ENCODE results near the gene FOLR2.
"Not testable (repeated sequence)": the region's sequence is repeated elsewhere in the genome, so short reads cannot be mapped to it uniquely, and the experiment has no call there.

FOLR2 gene

GRCh38 chr11:72188267-72188666 is 28.3 kb upstream of the FOLR2 start:
- Histone ChIP-seq H3K9ac (ENCODE audit: low read length) (no peak overlapping the region), H3K27ac (ENCODE audit: low read depth, low read length) (no peak overlapping the region), H3K36me3 (ENCODE audit: insufficient read depth, low read length) (no peaks in the 10 kb centered on the region), H3K9me3 (ENCODE audit: low read length) (no peaks in the 10 kb centered on the region), H3K4me1 (ENCODE audit: insufficient read depth, low read length) (peaks cover 4% of the 10 kb centered on the region), H3K4me3 (ENCODE audit: low read depth in 1 of 2, low read length in 2 of 2) (no peak overlapping the region), H3K27me3 (ENCODE audit: control insufficient read depth in 1 of 2, insufficient read depth in 2 of 2, low read length in 2 of 2) (no peaks in the 10 kb centered on the region)

GRCh38 chr11:72189455-72190250 is 26.9 kb upstream of the FOLR2 start:
- Histone ChIP-seq H3K9me3 (ENCODE audit: low read length) (no peaks in the 10 kb centered on the region), H3K36me3 (ENCODE audit: insufficient read depth, low read length) (no peaks in the 10 kb centered on the region), H3K9ac (ENCODE audit: low read length) (no peak overlapping the region), H3K4me3 (ENCODE audit: low read depth in 1 of 2, low read length in 2 of 2) (no peak overlapping the region), H3K4me1 (ENCODE audit: insufficient read depth, low read length) (peaks cover 4% of the 10 kb centered on the region), H3K27me3 (ENCODE audit: control insufficient read depth in 1 of 2, insufficient read depth in 2 of 2, low read length in 2 of 2) (no peaks in the 10 kb centered on the region), H3K27ac (ENCODE audit: low read depth, low read length) (no peak overlapping the region)

GRCh38 chr11:72190631-72191071 is 25.9 kb upstream of the FOLR2 start:
- Histone ChIP-seq H3K27me3 (ENCODE audit: control insufficient read depth in 1 of 2, insufficient read depth in 2 of 2, low read length in 2 of 2) (no peaks in the 10 kb centered on the region), H3K4me1 (ENCODE audit: insufficient read depth, low read length) (peaks cover 4% of the 10 kb centered on the region), H3K36me3 (ENCODE audit: insufficient read depth, low read length) (no peaks in the 10 kb centered on the region), H3K9ac (ENCODE audit: low read length) (no peak overlapping the region), H3K27ac (ENCODE audit: low read depth, low read length) (no peak overlapping the region), H3K9me3 (ENCODE audit: low read length) (no peaks in the 10 kb centered on the region), H3K4me3 (ENCODE audit: low read depth in 1 of 2, low read length in 2 of 2) (no peak overlapping the region)

- no peak within 1 kb of the TSS for H3K4me3 ChIP-seq (ENCODE audit: low read depth in 1 of 2, low read length in 2 of 2)
- H3K36me3 ChIP-seq (ENCODE audit: insufficient read depth, low read length): no peaks in the 10 kb centered on the region
- H3K27me3 ChIP-seq (ENCODE audit: control insufficient read depth in 1 of 2, insufficient read depth in 2 of 2, low read length in 2 of 2): no peaks in the 10 kb centered on the region
- H3K9ac ChIP-seq (ENCODE audit: low read length): no peak within 1 kb of the TSS
- no peak within 1 kb of the TSS for H3K27ac ChIP-seq (ENCODE audit: low read depth, low read length)
- peaks cover 4% of the 10 kb centered on the region for H3K4me1 ChIP-seq (ENCODE audit: insufficient read depth, low read length)
- H3K9me3 ChIP-seq (ENCODE audit: low read length): no peaks in the 10 kb centered on the region
Measured at GRCh38 chr11:72191961-72192381, 24.6 kb upstream of the FOLR2 start, which contains the start of gene FOLR1. Gene FOLR1 (plus strand): TSS chr11:72192140. CDS start chr11:72192174, 34 bp downstream.

DNA sequence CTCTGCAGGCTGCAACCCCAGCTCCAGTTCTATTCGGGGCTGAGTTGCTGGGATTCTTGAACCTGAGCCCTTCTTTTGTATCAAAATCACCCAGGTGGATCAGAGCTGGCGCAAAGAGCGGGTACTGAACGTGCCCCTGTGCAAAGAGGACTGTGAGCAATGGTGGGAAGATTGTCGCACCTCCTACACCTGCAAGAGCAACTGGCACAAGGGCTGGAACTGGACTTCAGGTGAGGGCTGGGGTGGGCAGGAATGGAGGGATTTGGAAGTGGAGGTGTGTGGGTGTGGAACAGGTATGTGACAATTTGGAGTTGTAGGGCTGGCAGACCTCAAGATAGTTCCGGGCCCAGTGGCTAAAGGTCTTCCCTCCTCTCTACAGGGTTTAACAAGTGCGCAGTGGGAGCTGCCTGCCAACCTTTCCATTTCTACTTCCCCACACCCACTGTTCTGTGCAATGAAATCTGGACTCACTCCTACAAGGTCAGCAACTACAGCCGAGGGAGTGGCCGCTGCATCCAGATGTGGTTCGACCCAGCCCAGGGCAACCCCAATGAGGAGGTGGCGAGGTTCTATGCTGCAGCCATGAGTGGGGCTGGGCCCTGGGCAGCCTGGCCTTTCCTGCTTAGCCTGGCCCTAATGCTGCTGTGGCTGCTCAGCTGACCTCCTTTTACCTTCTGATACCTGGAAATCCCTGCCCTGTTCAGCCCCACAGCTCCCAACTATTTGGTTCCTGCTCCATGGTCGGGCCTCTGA is 20.9 kb upstream of the FOLR2 start:
- Histone ChIP-seq H3K27ac (ENCODE audit: low read depth, low read length) (no peak overlapping the region), H3K36me3 (ENCODE audit: insufficient read depth, low read length) (no peaks in the 10 kb centered on the region), H3K27me3 (ENCODE audit: control insufficient read depth in 1 of 2, insufficient read depth in 2 of 2, low read length in 2 of 2) (no peaks in the 10 kb centered on the region), H3K9ac (ENCODE audit: low read length) (no peak overlapping the region), H3K9me3 (ENCODE audit: low read length) (no peaks in the 10 kb centered on the region), H3K4me1 (ENCODE audit: insufficient read depth, low read length) (no peaks in the 10 kb centered on the region), H3K4me3 (ENCODE audit: low read depth in 1 of 2, low read length in 2 of 2) (no peak overlapping the region)

DNA sequence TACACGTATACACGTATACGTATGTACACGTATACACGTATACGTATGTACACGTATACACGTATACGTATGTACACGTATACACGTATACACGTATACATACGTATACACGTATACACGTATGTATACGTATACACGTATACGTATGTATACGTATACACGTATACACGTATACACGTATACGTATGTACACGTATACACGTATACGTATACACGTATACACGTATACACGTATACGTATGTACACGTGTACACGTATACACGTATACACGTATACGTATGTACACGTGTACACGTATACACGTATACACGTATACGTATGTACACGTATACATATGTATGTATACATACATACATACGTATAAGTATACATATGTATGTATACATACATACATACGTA is 15.1 kb upstream of the FOLR2 start:
- not testable (repeated sequence) for H3K36me3 ChIP-seq (ENCODE audit: insufficient read depth, low read length)

DNA sequence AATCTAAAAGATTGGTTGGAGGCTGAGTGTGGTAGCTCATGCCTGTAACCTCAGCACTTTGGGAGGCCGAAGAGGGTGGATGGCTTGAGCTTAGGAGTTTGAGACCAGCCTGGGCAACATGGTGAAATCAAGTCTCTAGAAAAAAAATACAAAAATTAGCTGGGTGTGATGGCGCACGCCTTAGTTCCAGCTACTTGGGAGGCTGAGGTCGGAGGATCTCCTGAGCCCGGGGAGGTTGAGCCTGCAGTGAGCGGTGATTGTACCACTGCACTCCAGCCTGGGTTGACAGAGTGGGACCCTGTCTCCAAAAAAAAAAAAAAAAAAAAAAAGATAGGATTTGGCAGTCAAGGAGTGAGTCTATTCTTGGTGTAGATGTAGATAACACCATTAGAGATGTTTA is 14.0 kb upstream of the FOLR2 start:
- Histone ChIP-seq H3K27me3 (ENCODE audit: control insufficient read depth in 1 of 2, insufficient read depth in 2 of 2, low read length in 2 of 2) (no peaks in the 10 kb centered on the region), H3K9me3 (ENCODE audit: low read length) (no peaks in the 10 kb centered on the region), H3K36me3 (ENCODE audit: insufficient read depth, low read length) (no peaks in the 10 kb centered on the region), H3K9ac (ENCODE audit: low read length) (no peak overlapping the region), H3K27ac (ENCODE audit: low read depth, low read length) (no peak overlapping the region), H3K4me3 (ENCODE audit: low read depth in 1 of 2, low read length in 2 of 2) (no peak overlapping the region), H3K4me1 (ENCODE audit: insufficient read depth, low read length) (no peaks in the 10 kb centered on the region)

More for the DNA sequence above, 15.1 kb upstream of the FOLR2 start:
- not testable (repeated sequence) for H3K9ac ChIP-seq (ENCODE audit: low read length); H3K27ac ChIP-seq (ENCODE audit: low read depth, low read length); H3K9me3 ChIP-seq (ENCODE audit: low read length); H3K4me3 ChIP-seq (ENCODE audit: low read depth in 1 of 2, low read length in 2 of 2); H3K27me3 ChIP-seq (ENCODE audit: control insufficient read depth in 1 of 2, insufficient read depth in 2 of 2, low read length in 2 of 2); H3K4me1 ChIP-seq (ENCODE audit: insufficient read depth, low read length)

- H3K4me3 ChIP-seq (ENCODE audit: low read depth in 1 of 2, low read length in 2 of 2): no peak overlapping the region
- no peak overlapping the region for H3K27ac ChIP-seq (ENCODE audit: low read depth, low read length)
- H3K36me3 ChIP-seq (ENCODE audit: insufficient read depth, low read length): no peaks in the 10 kb centered on the region
- no peaks in the 10 kb centered on the region for H3K9me3 ChIP-seq (ENCODE audit: low read length)
- no peaks in the 10 kb centered on the region for H3K27me3 ChIP-seq (ENCODE audit: control insufficient read depth in 1 of 2, insufficient read depth in 2 of 2, low read length in 2 of 2)
- no peak overlapping the region for H3K9ac ChIP-seq (ENCODE audit: low read length)
- no peaks in the 10 kb centered on the region for H3K4me1 ChIP-seq (ENCODE audit: insufficient read depth, low read length)
Measured at GRCh38 chr11:72203163-72203562, 13.4 kb upstream of the FOLR2 start.

DNA sequence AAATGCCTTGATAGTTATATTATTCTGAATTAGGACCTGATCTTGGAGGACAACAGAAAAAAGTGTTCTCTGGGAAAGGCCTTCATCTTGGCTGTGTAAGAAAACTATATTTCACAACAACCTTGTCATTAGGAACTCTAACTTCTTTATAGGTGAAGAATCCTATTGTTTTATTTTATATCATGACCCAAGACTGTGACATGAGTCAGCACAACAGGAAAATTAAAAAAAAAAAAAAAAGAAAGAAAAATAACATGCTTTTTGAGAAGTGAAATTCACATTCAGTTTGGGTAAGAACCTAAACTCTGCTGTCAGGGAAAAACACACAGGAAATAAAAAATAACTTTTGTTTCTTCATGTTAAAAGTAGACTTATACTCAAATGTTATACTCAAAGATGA is 11.7 kb upstream of the FOLR2 start:
- H3K4me3 ChIP-seq (ENCODE audit: low read depth in 1 of 2, low read length in 2 of 2): no peak overlapping the region
- H3K27me3 ChIP-seq (ENCODE audit: control insufficient read depth in 1 of 2, insufficient read depth in 2 of 2, low read length in 2 of 2): no peaks in the 10 kb centered on the region
- no peak overlapping the region for H3K27ac ChIP-seq (ENCODE audit: low read depth, low read length)
- no peaks in the 10 kb centered on the region for H3K9me3 ChIP-seq (ENCODE audit: low read length)
- H3K9ac ChIP-seq (ENCODE audit: low read length): no peak overlapping the region
- no peaks in the 10 kb centered on the region for H3K36me3 ChIP-seq (ENCODE audit: insufficient read depth, low read length)
- H3K4me1 ChIP-seq (ENCODE audit: insufficient read depth, low read length): no peaks in the 10 kb centered on the region

- H3K4me1 ChIP-seq (ENCODE audit: insufficient read depth, low read length); H3K9ac ChIP-seq (ENCODE audit: low read length); H3K36me3 ChIP-seq (ENCODE audit: insufficient read depth, low read length); H3K27me3 ChIP-seq (ENCODE audit: control insufficient read depth in 1 of 2, insufficient read depth in 2 of 2, low read length in 2 of 2); H3K9me3 ChIP-seq (ENCODE audit: low read length); H3K4me3 ChIP-seq (ENCODE audit: low read depth in 1 of 2, low read length in 2 of 2); H3K27ac ChIP-seq (ENCODE audit: low read depth, low read length): not testable (repeated sequence)
Measured at GRCh38 chr11:72206794-72207193, 9.8 kb upstream of the FOLR2 start.

DNA sequence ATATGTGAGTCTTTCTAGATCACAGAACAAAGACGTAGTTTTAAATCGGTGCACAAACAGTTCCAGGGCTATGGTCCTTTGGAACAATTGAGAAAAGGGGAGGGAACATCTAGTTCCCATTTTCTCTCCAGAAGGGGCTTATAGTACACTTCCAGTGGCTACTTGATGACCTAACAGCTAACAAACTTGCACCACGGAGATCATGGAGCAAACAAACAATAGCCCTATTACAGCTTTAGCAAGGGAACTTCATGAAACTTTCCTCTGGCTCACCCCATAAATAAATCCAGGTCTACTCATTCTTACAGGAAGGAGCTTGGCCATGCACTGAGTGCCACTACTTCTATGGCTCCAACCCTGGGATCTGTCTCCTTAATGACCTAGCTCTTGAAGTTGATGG is 8.3 kb upstream of the FOLR2 start:
- H3K27ac ChIP-seq (ENCODE audit: low read depth, low read length): no peak overlapping the region
- H3K36me3 ChIP-seq (ENCODE audit: insufficient read depth, low read length): no peaks in the 10 kb centered on the region
- H3K27me3 ChIP-seq (ENCODE audit: control insufficient read depth in 1 of 2, insufficient read depth in 2 of 2, low read length in 2 of 2): no peaks in the 10 kb centered on the region
- H3K9ac ChIP-seq (ENCODE audit: low read length): no peak overlapping the region
- H3K4me1 ChIP-seq (ENCODE audit: insufficient read depth, low read length): no peaks in the 10 kb centered on the region
- no peaks in the 10 kb centered on the region for H3K9me3 ChIP-seq (ENCODE audit: low read length)
- no peak overlapping the region for H3K4me3 ChIP-seq (ENCODE audit: low read depth in 1 of 2, low read length in 2 of 2)
